Spleen (tissue), 11 donors: ENCODE measurements around the gene TROAP. TPM values are rescaled to one million over a fixed set of nuclear protein-coding genes. Genes with fewer than 3 reads are reported as not detected.

ENCODE experiments used
- DNase-seq: peaks from one replicate; pipeline ENCODE4 v3.0.0-alpha.2; 2020
- H3K27ac ChIP-seq, 8 donors: fragments of 200-600 bp; sonication (generic) in 7 of 8; 1 replicate in 4 of 8; 2 replicates in 4 of 8; pipeline versions ENCODE4 v1.5.0 to v1.8.0; 2016 to 2021; ENCODE audit warnings: inconsistent platforms in 4 of 8, mild to moderate bottlenecking in 4 of 8, moderate library complexity in 1 of 8
- H3K27me3 ChIP-seq, 7 donors: fragments of 200-600 bp; sonication (generic) in 6 of 7; replicated peaks in 1 of 7; 1 replicate in 4 of 7; 2 replicates in 3 of 7; pipeline versions ENCODE4 v1.5.0 to v1.8.0; 2016 to 2021; ENCODE audit warnings: inconsistent platforms in 3 of 7, mild to moderate bottlenecking in 1 of 7
- H3K36me3 ChIP-seq, 6 donors: fragments of 200-600 bp; sonication (generic) in 5 of 6; 1 replicate in 4 of 6; 2 replicates in 2 of 6; pipeline versions ENCODE4 v1.5.0 to v1.8.0; 2016 to 2021; ENCODE audit warnings: inconsistent platforms in 2 of 6
- H3K4me1 ChIP-seq, 6 donors: fragments of 200-600 bp; sonication (generic) in 5 of 6; 1 replicate in 3 of 6; 2 replicates in 3 of 6; pipeline versions ENCODE4 v1.5.0 to v1.8.0; 2016 to 2021; ENCODE audit warnings: inconsistent platforms in 3 of 6
- H3K4me3 ChIP-seq, 8 donors: fragments of 200-600 bp; sonication (generic) in 7 of 8; 1 replicate in 4 of 8; 2 replicates in 4 of 8; pipeline versions ENCODE4 v1.5.0 to v1.8.0; 2016 to 2021; ENCODE audit warnings: inconsistent platforms in 4 of 8, mild to moderate bottlenecking in 4 of 8, moderate library complexity in 2 of 8
- H3K9me3 ChIP-seq, 8 donors: fragments of 200-600 bp; sonication (generic) in 7 of 8; 1 replicate in 4 of 8; 2 replicates in 4 of 8; pipeline versions ENCODE4 v1.5.0 to v1.8.0; 2016 to 2021; ENCODE audit warnings: inconsistent platforms in 4 of 8
- POLR2A ChIP-seq, 3 donors: fragments of 450-650 bp; IDR thresholded peaks; one replicate each; pipeline ENCODE4 v1.5.1; 2017; ENCODE audit warnings: antibody characterized with exemption in 3 of 3, mild to moderate bottlenecking in 1 of 3
- POLR2AphosphoS5 ChIP-seq, 3 donors: sonication (generic); formaldehyde crosslinking; IDR thresholded peaks; one replicate each; pipeline ENCODE4 v1.5.1; 2017; ENCODE audit warnings: antibody characterized with exemption in 3 of 3
- WGBS, 5 donors: extraction: QIAGEN DNeasy Blood & Tissue Kit in 3 of 5; methylation state at CpG; one replicate each; pipeline versions ENCODE4 v1.1.5 to v1.1.7; 2013 to 2018; 5-methylcytosine and 5-hydroxymethylcytosine counted together
- intact Hi-C: fragments of 100-400 bp; cut with DNase I; formaldehyde crosslinking; loops from one replicate; pipeline ENCODE4 v1.15.0; 2023; ENCODE audit warnings: low total_unique reads
- polyA plus RNA-seq, 3 donors: library from polyadenylated mRNA; stranded (reverse); fragments of 200-250 nt; gene quantifications; one replicate each; pipeline ENCODE4 v1.2.1, GENCODE V29; 2013
- total RNA-seq, 7 donors: library from RNA; depleted of rRNA in 3 of 7; stranded (reverse); fragments of >200 nt in 3 of 7; fragmentation: NEBNext Ultra II Directional in 4 of 7; extraction: Animal tissue kit (Norgen Biotek cat#: 25700) in 4 of 7; gene quantifications; one replicate each; pipeline versions ENCODE4 v1.1.0 to v1.2.1, GENCODE V29; 2016 to 2021
- TF ChIP-seq, protein P1 (sequence below), 11 experiments: fragments of 200-600 bp in 7 of 11; fragments of 450-650 bp in 4 of 11; sonication (generic) in 4 of 11; IDR thresholded peaks in 8 of 11; conservative IDR thresholded peaks in 3 of 11; 1 replicate in 7 of 11; 2 replicates in 4 of 11; pipeline versions ENCODE4 v1.4.0 to v1.8.0; 2016 to 2021; ENCODE audit warnings: antibody characterized with exemption in 11 of 11, inconsistent platforms in 4 of 11, mild to moderate bottlenecking in 1 of 11
- donor health status: healthy with polysubstance abuse.
- donor health status: DM: no; HTN: no; CAD: no; lungs with moderate emphysema.
- donor health status: DM: no; HTN: no; CAD: no.
- donor health status: Bipolar disorder and iron deficiency.
- donor health status: healthy.
- donor health status: DM: no; HTN: no; CAD: no.
- donor health status: DM: yes; HTN: yes; CAD: no.

The TROAP gene
- total and polyA plus RNA-seq, 10 donors = 2.5 to 11.9 (median 4.4) TPM

DNA sequence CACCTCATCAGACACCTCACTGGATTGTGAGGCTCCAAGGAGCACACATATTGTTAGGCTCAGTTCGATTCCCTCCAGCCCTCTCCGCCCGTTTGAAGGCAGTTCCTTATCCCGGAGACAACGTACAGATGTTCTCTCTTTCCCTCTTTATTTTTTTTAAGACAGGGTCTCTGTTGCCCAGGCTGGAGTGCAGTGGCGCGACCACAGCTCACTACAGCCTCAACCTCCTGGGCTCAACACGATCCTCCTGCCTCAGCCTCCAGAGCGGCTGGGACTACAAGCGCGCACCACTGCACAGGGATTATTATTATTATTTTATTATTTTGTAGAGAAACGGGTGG, 718 bp upstream of the TROAP start:
- Histone ChIP-seq H3K9me3 (no peaks in the 10 kb centered on the region), H3K4me1 (peaks cover 4 to 29% (median 18%) of the 10 kb centered on the region in 6 donors), H3K4me3 (peak overlapping the region; percentile 49 to 87 (median 68)), H3K27me3 (no peaks in the 10 kb centered on the region), H3K36me3 (peaks cover 0 to 20% (median 0%) of the 10 kb centered on the region in 6 donors), H3K27ac (peak overlapping the region in 7 of 8 donors; percentile 14 to 82 (median 73))
- intact Hi-C loops = no loop called here
- WGBS, 5 donors = 37 to 45% (median 40%) methylated on average over 12 of the region's 12 CpGs
- TF ChIP-seq, protein P1, sequence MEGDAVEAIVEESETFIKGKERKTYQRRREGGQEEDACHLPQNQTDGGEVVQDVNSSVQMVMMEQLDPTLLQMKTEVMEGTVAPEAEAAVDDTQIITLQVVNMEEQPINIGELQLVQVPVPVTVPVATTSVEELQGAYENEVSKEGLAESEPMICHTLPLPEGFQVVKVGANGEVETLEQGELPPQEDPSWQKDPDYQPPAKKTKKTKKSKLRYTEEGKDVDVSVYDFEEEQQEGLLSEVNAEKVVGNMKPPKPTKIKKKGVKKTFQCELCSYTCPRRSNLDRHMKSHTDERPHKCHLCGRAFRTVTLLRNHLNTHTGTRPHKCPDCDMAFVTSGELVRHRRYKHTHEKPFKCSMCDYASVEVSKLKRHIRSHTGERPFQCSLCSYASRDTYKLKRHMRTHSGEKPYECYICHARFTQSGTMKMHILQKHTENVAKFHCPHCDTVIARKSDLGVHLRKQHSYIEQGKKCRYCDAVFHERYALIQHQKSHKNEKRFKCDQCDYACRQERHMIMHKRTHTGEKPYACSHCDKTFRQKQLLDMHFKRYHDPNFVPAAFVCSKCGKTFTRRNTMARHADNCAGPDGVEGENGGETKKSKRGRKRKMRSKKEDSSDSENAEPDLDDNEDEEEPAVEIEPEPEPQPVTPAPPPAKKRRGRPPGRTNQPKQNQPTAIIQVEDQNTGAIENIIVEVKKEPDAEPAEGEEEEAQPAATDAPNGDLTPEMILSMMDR (IDR thresholded peaks at IDR 0.05 in 8 of 11, conservative IDR thresholded peaks at IDR 0.05 in 3 of 11) = no peak
- TF ChIP-seq POLR2A (IDR thresholded peaks at IDR 0.05) = no peak
- TF ChIP-seq POLR2AphosphoS5 (IDR thresholded peaks at IDR 0.05) = no peak
- no peak for DNase-seq

DNA sequence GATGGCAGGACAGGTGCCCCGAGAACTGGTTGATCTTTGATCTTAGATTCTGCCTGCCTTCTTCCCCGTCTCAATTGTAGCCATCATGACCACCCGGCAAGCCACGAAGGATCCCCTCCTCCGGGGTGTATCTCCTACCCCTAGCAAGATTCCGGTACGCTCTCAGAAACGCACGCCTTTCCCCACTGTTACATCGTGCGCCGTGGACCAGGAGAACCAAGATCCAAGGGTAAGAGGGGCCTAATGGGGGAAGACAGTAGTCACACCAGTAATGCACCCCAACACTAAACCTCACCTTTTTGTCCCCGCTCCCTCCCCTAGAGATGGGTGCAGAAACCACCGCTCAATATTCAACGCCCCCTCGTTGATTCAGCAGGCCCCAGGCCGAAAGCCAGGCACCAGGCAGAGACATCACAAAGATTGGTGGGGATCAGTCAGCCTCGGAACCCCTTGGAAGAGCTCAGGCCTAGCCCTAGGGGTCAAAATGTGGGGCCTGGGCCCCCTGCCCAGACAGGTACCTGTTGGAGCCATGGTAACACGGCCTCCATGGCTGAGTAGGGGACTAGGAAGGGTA, 556 bp downstream of the TROAP start:
- Histone ChIP-seq H3K27ac (peak overlapping the region in 4 of 8 donors; percentile 41 to 82 (median 78)), H3K4me3 (peak overlapping the region; percentile 36 to 87 (median 68)), H3K9me3 (no peaks in the 10 kb centered on the region), H3K4me1 (peaks cover 4 to 29% (median 18%) of the 10 kb centered on the region in 6 donors), H3K36me3 (peaks cover 0 to 29% (median 0%) of the 10 kb centered on the region in 6 donors), H3K27me3 (no peaks in the 10 kb centered on the region)
- TF ChIP-seq, protein P1 (IDR thresholded peaks at IDR 0.05 in 8 of 11, conservative IDR thresholded peaks at IDR 0.05 in 3 of 11) = no peak
- no peak for TF ChIP-seq POLR2A (IDR thresholded peaks at IDR 0.05)
- TF ChIP-seq POLR2AphosphoS5 (IDR thresholded peaks at IDR 0.05) = no peak
- DNase-seq = no peak
- 12 to 19% (median 15%) methylated on average over 14 to 19 of the region's 19 CpGs for WGBS, 5 donors
- intact Hi-C loops = no loop called here

DNA sequence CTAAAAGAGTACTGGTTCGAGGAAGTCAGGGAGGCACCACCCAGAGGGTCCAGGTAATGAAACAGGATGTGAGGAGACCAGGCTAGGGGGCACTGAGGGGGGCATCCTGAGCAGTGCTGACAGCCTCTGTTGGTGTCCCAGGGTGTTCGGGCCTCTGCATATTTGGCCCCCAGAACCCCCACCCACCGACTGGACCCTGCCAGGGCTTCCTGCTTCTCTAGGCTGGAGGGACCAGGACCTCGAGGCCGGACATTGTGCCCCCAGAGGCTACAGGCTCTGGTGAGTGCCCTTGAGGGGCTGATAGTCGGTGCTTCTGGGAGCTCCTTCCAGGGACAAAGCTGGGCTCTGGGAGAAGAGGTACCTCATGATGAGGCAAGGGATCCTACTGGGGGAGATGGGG, 2.6 kb downstream of the TROAP start:
- intact Hi-C loops = no loop called here

DNA sequence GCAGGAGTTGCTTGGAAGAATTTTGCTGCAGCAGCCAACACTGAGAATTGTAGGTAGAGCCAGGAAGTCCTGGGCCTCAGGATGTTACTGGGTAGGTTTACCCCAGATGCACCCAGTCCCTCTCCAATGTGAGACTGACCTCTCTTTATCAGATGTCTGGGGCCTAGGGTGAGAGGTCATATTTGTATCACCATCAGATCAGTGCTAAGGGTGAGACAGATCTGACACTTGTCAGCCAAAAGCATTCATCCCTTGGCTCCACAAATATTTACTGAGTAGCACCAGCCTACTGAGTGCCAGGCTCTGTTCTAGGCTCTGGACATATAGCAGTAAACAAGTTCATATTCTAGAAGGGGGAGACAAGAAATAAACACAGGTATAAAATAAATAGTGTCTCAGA, 4.3 kb downstream of the TROAP start:
- peaks cover 0 to 20% (median 11%) of the 10 kb centered on the region in 6 donors for H3K4me1 ChIP-seq
- DNase-seq = no peak
- H3K36me3 ChIP-seq = peaks cover 0 to 56% (median 0%) of the 10 kb centered on the region in 6 donors
- intact Hi-C loops = no loop called here
- H3K27ac ChIP-seq = no peak overlapping the region
- no peak for TF ChIP-seq POLR2A (IDR thresholded peaks at IDR 0.05)
- TF ChIP-seq POLR2AphosphoS5 (IDR thresholded peaks at IDR 0.05) = no peak
- TF ChIP-seq, protein P1 (IDR thresholded peaks at IDR 0.05 in 8 of 11, conservative IDR thresholded peaks at IDR 0.05 in 3 of 11) = no peak
- no peak overlapping the region for H3K4me3 ChIP-seq
- peaks cover 0 to 22% (median 2%) of the 10 kb centered on the region in 7 donors for H3K27me3 ChIP-seq
- H3K9me3 ChIP-seq = no peaks in the 10 kb centered on the region

More for the DNA sequence above, 2.6 kb downstream of the TROAP start:
- peaks cover 4 to 29% (median 18%) of the 10 kb centered on the region in 6 donors for H3K4me1 ChIP-seq
- no peak for DNase-seq
- no peaks in the 10 kb centered on the region for H3K9me3 ChIP-seq
- 95 to 97% (median 95%) methylated on average over 3 to 6 of the region's 6 CpGs for WGBS, 5 donors
- H3K27ac ChIP-seq = no peak overlapping the region
- H3K4me3 ChIP-seq = no peak overlapping the region
- TF ChIP-seq, protein P1 (IDR thresholded peaks at IDR 0.05 in 8 of 11, conservative IDR thresholded peaks at IDR 0.05 in 3 of 11) = no peak
- TF ChIP-seq POLR2A (IDR thresholded peaks at IDR 0.05) (no peak), POLR2AphosphoS5 (IDR thresholded peaks at IDR 0.05) (no peak)
- H3K36me3 ChIP-seq = peaks cover 0 to 49% (median 0%) of the 10 kb centered on the region in 6 donors
- H3K27me3 ChIP-seq = peaks cover 0 to 5% (median 0%) of the 10 kb centered on the region in 7 donors
